DND-41 (cell line): Measurements from ENCODE around the gene MXRA5.
"Not testable (repeated sequence)": the region's sequence is repeated elsewhere in the genome, so short reads cannot be mapped to it uniquely, and the experiment has no call there.

Experiments used
- ATAC-seq: fragments of 200-7000 bp; cut with Tn5 transposase; 3 replicates; pipeline ENCODE4 v1.9.1; 2021; ENCODE audit warnings: low read depth; ENCODE audit not compliant: insufficient read depth
- DNase-seq: peaks from one replicate; pipeline ENCODE4 v3.0.0-alpha.2; 2020
- H2AFZ ChIP-seq: 2 replicates; pipeline ENCODE4 v1.6.0; 2012; ENCODE audit warnings: low read depth, low read length
- H3K27ac ChIP-seq: 2 replicates; pipeline ENCODE4 v1.5.1; 2012; ENCODE audit warnings: low read length, inconsistent platforms
- H3K27me3 ChIP-seq: fragments of 200-600 bp; sonication (generic); 2 replicates; pipeline ENCODE4 v1.6.0; 2012; ENCODE audit warnings: low read length, mild to moderate bottlenecking, inconsistent platforms; ENCODE audit not compliant: insufficient read depth, poor library complexity
- H3K36me3 ChIP-seq: 2 replicates; pipeline ENCODE4 v1.5.1; 2012; ENCODE audit warnings: low read length, inconsistent platforms; ENCODE audit not compliant: insufficient read depth
- H3K4me1 ChIP-seq: 2 replicates; pipeline ENCODE4 v1.5.1; 2012; ENCODE audit warnings: mild to moderate bottlenecking, low read length; ENCODE audit not compliant: insufficient read depth
- H3K4me2 ChIP-seq: 2 replicates; pipeline ENCODE4 v1.6.0; 2012; ENCODE audit warnings: mild to moderate bottlenecking, moderate library complexity, low read length, inconsistent platforms; ENCODE audit not compliant: insufficient read depth
- H3K4me3 ChIP-seq, 2 experiments: fragments of 200-600 bp in 1 of 2; shearing (Covaris generic) in 1 of 2; 2 replicates each; pipeline ENCODE4 v1.5.1; 2012 to 2016; ENCODE audit warnings: inconsistent platforms in 2 of 2, low read length in 2 of 2, mild to moderate bottlenecking in 2 of 2, low read depth in 1 of 2, moderate library complexity in 1 of 2
- H3K79me2 ChIP-seq: 2 replicates; pipeline ENCODE4 v1.6.0; 2012; ENCODE audit warnings: low read length, inconsistent platforms; ENCODE audit not compliant: insufficient read depth
- H3K9ac ChIP-seq: 2 replicates; pipeline ENCODE4 v1.6.0; 2012; ENCODE audit warnings: low read depth, mild to moderate bottlenecking, inconsistent platforms, low read length, moderate library complexity
- H3K9me3 ChIP-seq: 2 replicates; pipeline ENCODE4 v1.5.1; 2012; ENCODE audit warnings: low read length, moderate library complexity, mild to moderate bottlenecking, inconsistent platforms; ENCODE audit not compliant: insufficient read depth, severe bottlenecking
- H4K20me1 ChIP-seq: 2 replicates; pipeline ENCODE4 v1.6.0; 2012; ENCODE audit warnings: low read length; ENCODE audit not compliant: insufficient read depth
- CTCF ChIP-seq: IDR thresholded peaks from 2 replicates; pipeline ENCODE4 v1.5.1; 2012; ENCODE audit warnings: borderline replicate concordance, low read length, moderate library complexity, mild to moderate bottlenecking; ENCODE audit not compliant: poor library complexity, severe bottlenecking; ENCODE audit errors: extremely low read depth
- EZH2 ChIP-seq: IDR thresholded peaks from 3 replicates; pipeline ENCODE4 v1.6.1; 2012; ENCODE audit warnings: borderline replicate concordance, low read depth, mild to moderate bottlenecking, moderate library complexity, low read length, inconsistent platforms; ENCODE audit not compliant: severe bottlenecking

Gene MXRA5

GRCh38 chrX:3286196-3286945, 60.1 kb downstream of the MXRA5 start:
- Histone ChIP-seq H3K4me3 (no peak overlapping the region), H4K20me1 (no peaks in the 10 kb centered on the region), H2AFZ (no peak overlapping the region), H3K4me2 (no peak overlapping the region), H3K79me2 (no peaks in the 10 kb centered on the region), H3K4me1 (no peaks in the 10 kb centered on the region), H3K36me3 (no peaks in the 10 kb centered on the region), H3K9me3 (no peaks in the 10 kb centered on the region), H3K9ac (no peak overlapping the region), H3K27ac (no peak overlapping the region), H3K27me3 (no peaks in the 10 kb centered on the region)
- no peak for DNase-seq
- ATAC-seq = no peak
- no peak for TF ChIP-seq CTCF

- Histone ChIP-seq H3K4me2 (no peak overlapping the region), H3K4me1 (no peaks in the 10 kb centered on the region), H3K27ac (no peak overlapping the region), H3K9ac (no peak overlapping the region), H4K20me1 (no peaks in the 10 kb centered on the region), H3K36me3 (no peaks in the 10 kb centered on the region), H3K79me2 (no peaks in the 10 kb centered on the region), H3K4me3 (no peak overlapping the region), H3K9me3 (no peaks in the 10 kb centered on the region), H3K27me3 (no peaks in the 10 kb centered on the region), H2AFZ (no peak overlapping the region)
- no peak for DNase-seq
- no peak for ATAC-seq
- TF ChIP-seq CTCF (no peak), EZH2 (no peak)
These were observed 65.7 kb downstream of the MXRA5 start for GRCh38 chrX:3280706-3281105.

- H3K4me2 ChIP-seq, ATAC-seq, H2AFZ ChIP-seq: not testable (repeated sequence)
These were observed 72.8 kb downstream of the MXRA5 start for GRCh38 chrX:3273668-3274067.

GRCh38 chrX:3271834-3272186, 74.6 kb downstream of the MXRA5 start:
- Histone ChIP-seq H3K27me3 (no peaks in the 10 kb centered on the region), H3K4me1 (no peaks in the 10 kb centered on the region), H3K36me3 (no peaks in the 10 kb centered on the region), H3K4me2 (no peak overlapping the region), H3K9ac (no peak overlapping the region), H3K79me2 (no peaks in the 10 kb centered on the region), H3K4me3 (no peak overlapping the region), H3K27ac (no peak overlapping the region), H2AFZ (no peak overlapping the region), H4K20me1 (no peaks in the 10 kb centered on the region), H3K9me3 (no peaks in the 10 kb centered on the region)
- DNase-seq = no peak
- TF ChIP-seq CTCF = no peak
- TF ChIP-seq EZH2 = no peak
- ATAC-seq = no peak

More at GRCh38 chrX:3273668-3274067, 72.8 kb downstream of the MXRA5 start:
- not testable (repeated sequence) for H3K27me3 ChIP-seq, H4K20me1 ChIP-seq, H3K9ac ChIP-seq, H3K36me3 ChIP-seq, H3K9me3 ChIP-seq, H3K4me1 ChIP-seq, H3K27ac ChIP-seq, H3K4me3 ChIP-seq, H3K79me2 ChIP-seq, DNase-seq
